Lower leg skin (tissue), 4 donors: ENCODE results near the gene EVPL. TPM values are rescaled to one million over a fixed set of nuclear protein-coding genes. Genes with fewer than 3 reads are reported as not detected.

Source experiments
- DNase-seq, 2 donors: peaks; one replicate each; pipeline ENCODE4 v3.0.0-alpha.2; 2019; ENCODE audit warnings: low spot score in 2 of 2
- H3K4me3 ChIP-seq: fragments of 200-600 bp; sonication (generic); 2 replicates; pipeline ENCODE4 v1.5.1; 2017; ENCODE audit warnings: mild to moderate bottlenecking, low read depth; ENCODE audit not compliant: poor library complexity, severe bottlenecking
- CTCF ChIP-seq, 3 donors: fragments of 450-650 bp; IDR thresholded peaks; one replicate each; pipeline ENCODE4 v1.5.1; 2016; ENCODE audit warnings: antibody characterized with exemption in 3 of 3, mild to moderate bottlenecking in 3 of 3, moderate library complexity in 2 of 3
- POLR2A ChIP-seq, 2 donors: fragments of 450-650 bp; IDR thresholded peaks; one replicate each; pipeline ENCODE4 v1.6.1; 2016 to 2017; ENCODE audit warnings: antibody characterized with exemption in 2 of 2, mild to moderate bottlenecking in 1 of 2, moderate library complexity in 1 of 2
- WGBS, 2 donors: methylation state at CpG; one replicate each; pipeline ENCODE4 v1.1.5; 2018; 5-methylcytosine and 5-hydroxymethylcytosine counted together
- intact Hi-C: fragments of 100-400 bp; cut with DNase I; formaldehyde crosslinking; loops from one replicate; pipeline ENCODE4 v1.15.0; 2023; ENCODE audit warnings: low total_unique reads
- total RNA-seq, 4 donors: library from RNA; depleted of rRNA; stranded (reverse); fragments of >200 nt; gene quantifications; one replicate each; pipeline ENCODE4 v1.1.0, GENCODE V29; 2016

The EVPL gene
- total RNA-seq, 4 donors from 2014 or later: 285 to 514 (median 315) TPM

- 95 to 98% methylated on average over 9 of the region's 9 CpGs for WGBS, 2 donors
- DNase-seq: no peak
- H3K4me3 ChIP-seq: no peak overlapping the region
- intact Hi-C loops: no loop called here
- TF ChIP-seq CTCF (IDR thresholded peaks at IDR 0.05) (no peak), POLR2A (IDR thresholded peaks at IDR 0.05) (no peak)
Measured at GRCh38 chr17:75991396-75991795, 35.7 kb downstream of the EVPL start.

GRCh38 chr17:75987041-75987440 lies 40.1 kb downstream of the EVPL start:
- no peak for DNase-seq
- no peak overlapping the region for H3K4me3 ChIP-seq
- no peak for TF ChIP-seq CTCF (IDR thresholded peaks at IDR 0.05)
- no peak for TF ChIP-seq POLR2A (IDR thresholded peaks at IDR 0.05)
- 65 to 66% methylated on average over 4 of the region's 4 CpGs for WGBS, 2 donors
- intact Hi-C loops: no loop called here

GRCh38 chr17:75985986-75986385 lies 41.1 kb downstream of the EVPL start:
- 66 to 69% methylated on average over 4 of the region's 4 CpGs for WGBS, 2 donors
- intact Hi-C loops: no loop called here
- TF ChIP-seq POLR2A (IDR thresholded peaks at IDR 0.05) (no peak), CTCF (IDR thresholded peaks at IDR 0.05) (no peak)
- no peak overlapping the region for H3K4me3 ChIP-seq
- DNase-seq: no peak

GRCh38 chr17:75983501-75984181 lies 43.5 kb downstream of the EVPL start:
- H3K4me3 ChIP-seq: no peak overlapping the region
- TF ChIP-seq CTCF (IDR thresholded peaks at IDR 0.05): no peak
- no peak for TF ChIP-seq POLR2A (IDR thresholded peaks at IDR 0.05)
- intact Hi-C loops: no loop called here
- WGBS, 2 donors: 28 to 29% methylated on average over 6 of the region's 6 CpGs
- DNase-seq: peak; percentile 84 to 93

GRCh38 chr17:75981019-75981615 lies 46.0 kb downstream of the EVPL start:
- intact Hi-C loops: no loop called here
- DNase-seq: peak; percentile 57 to 92
- 73 to 78% methylated on average over 7 of the region's 7 CpGs for WGBS, 2 donors
- no peak overlapping the region for H3K4me3 ChIP-seq
- no peak for TF ChIP-seq CTCF (IDR thresholded peaks at IDR 0.05)
